Endothelial cell of umbilical vein (primary cell): Measurements from ENCODE around the gene HOXA9. TPM values are rescaled to one million over a fixed set of nuclear protein-coding genes. Genes with fewer than 3 reads are reported as not detected.

Experiments used
- BruUV-seq: library from RNA; stranded (reverse); fragments of 400-500 nt; replicated peaks from 2 replicates; lab custom pipeline; 2021; lab: Mats Ljungman, UMichigan
- CTCF ChIA-PET: fragments of 300-600, 350-600 bp; sonication (Branson Sonifier 250); formaldehyde crosslinking; loops from one replicate; lab custom pipeline; 2021; ENCODE audit warnings: antibody characterized with exemption, inconsistent platforms; lab: Charles Lee
- POLR2A ChIA-PET: fragments of 300-600, 350-600 bp; sonication (Branson Sonifier 250); formaldehyde crosslinking; loops from one replicate; lab custom pipeline; 2021; ENCODE audit warnings: antibody characterized with exemption, inconsistent platforms; lab: Charles Lee
- DNase-seq: peaks from one replicate; pipeline ENCODE4 v3.0.0-alpha.2; 2011; ENCODE audit warnings: low read depth, low spot score
- FAIRE-seq: peaks from 2 replicates; lab custom pipeline; 2011; peaks lifted over from hg19 to GRCh38; lab: Jason Lieb, UNC
- H2AFZ ChIP-seq: 2 replicates; pipeline ENCODE4 v1.6.0; 2012; ENCODE audit warnings: low read depth, low read length, control low read depth, inconsistent platforms
- H3K27ac ChIP-seq: 2 replicates; pipeline ENCODE4 v1.5.1; 2011; ENCODE audit warnings: low read depth, mild to moderate bottlenecking, control low read depth, low read length, moderate library complexity; ENCODE audit not compliant: insufficient read depth
- H3K27me3 ChIP-seq, 2 experiments: 2 replicates each; pipeline versions ENCODE4 v1.6.0 to v1.6.1; 2011; ENCODE audit warnings: low read length in 2 of 2, mixed read lengths in 1 of 2; ENCODE audit not compliant: control insufficient read depth in 2 of 2, insufficient read depth in 2 of 2
- H3K36me3 ChIP-seq, 2 experiments: 2 replicates in 1 of 2; 3 replicates in 1 of 2; pipeline ENCODE4 v1.5.1; 2011; ENCODE audit warnings: low read length in 2 of 2, mild to moderate bottlenecking in 1 of 2, moderate library complexity in 1 of 2; ENCODE audit not compliant: control insufficient read depth in 2 of 2, insufficient read depth in 2 of 2; ENCODE audit errors: extremely low read depth in 1 of 2
- H3K4me1 ChIP-seq: 3 replicates; pipeline ENCODE4 v1.5.1; 2011; ENCODE audit warnings: mild to moderate bottlenecking, low read length; ENCODE audit not compliant: control insufficient read depth, insufficient read depth; ENCODE audit errors: extremely low read depth
- H3K4me2 ChIP-seq: 2 replicates; pipeline ENCODE4 v1.6.1; 2011; ENCODE audit warnings: low read length, control low read depth, mixed read lengths; ENCODE audit not compliant: insufficient read depth
- H3K4me3 ChIP-seq, 3 experiments: fragments of 200-600 bp in 1 of 3; sonication (generic), shearing (Covaris generic) in 1 of 3; replicated peaks in 1 of 3; 2 replicates each; pipeline ENCODE4 v1.5.1; 2011 to 2016; ENCODE audit warnings: control low read depth in 3 of 3, low read length in 3 of 3, mild to moderate bottlenecking in 2 of 3, inconsistent platforms in 1 of 3, low read depth in 1 of 3, moderate library complexity in 1 of 3; ENCODE audit not compliant: insufficient read depth in 1 of 3
- H3K79me2 ChIP-seq: 2 replicates; pipeline ENCODE4 v1.6.0; 2012; ENCODE audit warnings: low read length, inconsistent platforms; ENCODE audit not compliant: control insufficient read depth, insufficient read depth
- H3K9ac ChIP-seq: replicated peaks from 2 replicates; pipeline ENCODE3; 2011; ENCODE audit warnings: low read length, control low read depth; ENCODE audit not compliant: insufficient read depth; ENCODE audit errors: extremely low read depth
- H3K9me1 ChIP-seq: replicated peaks from 3 replicates; pipeline ENCODE4 v1.6.0; 2011; ENCODE audit warnings: mild to moderate bottlenecking, low read length; ENCODE audit not compliant: control insufficient read depth, insufficient read depth; ENCODE audit errors: extremely low read depth
- H3K9me3 ChIP-seq: replicated peaks from 2 replicates; pipeline ENCODE4 v1.5.1; 2012; ENCODE audit warnings: low read length, inconsistent platforms; ENCODE audit not compliant: control insufficient read depth, insufficient read depth
- H4K20me1 ChIP-seq: replicated peaks from 2 replicates; pipeline ENCODE3; 2011; ENCODE audit warnings: mild to moderate bottlenecking, low read length; ENCODE audit not compliant: control insufficient read depth, insufficient read depth; ENCODE audit errors: extremely low read depth
- FOS ChIP-seq: IDR thresholded peaks from 2 replicates; pipeline ENCODE4 v1.6.1; 2011; ENCODE audit warnings: mild to moderate bottlenecking, low read length, moderate library complexity, borderline replicate concordance; ENCODE audit not compliant: insufficient read depth
- JUN ChIP-seq: IDR thresholded peaks from 2 replicates; pipeline ENCODE4 v1.6.1; 2011; ENCODE audit warnings: borderline replicate concordance, low read depth; ENCODE audit not compliant: insufficient read length, insufficient read depth
- MYC ChIP-seq: IDR thresholded peaks from one replicate; pipeline ENCODE4 v1.6.1; 2011; ENCODE audit warnings: mild to moderate bottlenecking, low read depth, low read length
- POLR2A ChIP-seq: IDR thresholded peaks from 2 replicates; pipeline ENCODE4 v1.6.1; 2012; ENCODE audit warnings: low read depth, mild to moderate bottlenecking, control low read depth, low read length
- dilution Hi-C: fragments of 300-500 bp; cut with MboI; formaldehyde crosslinking; loops from one replicate; pipeline ENCODE4 v1.15.0; 2019; ENCODE audit warnings: low sequenced_read_pairs; ENCODE audit not compliant: extremely low pct_ligation_motif_present
- intact Hi-C: fragments of 100-400 bp; cut with micrococcal nuclease; formaldehyde crosslinking; loops from one replicate; pipeline ENCODE4 v1.10.0; 2022
- polyA plus RNA-seq, 4 experiments: library from polyadenylated mRNA; depleted of rRNA in 3 of 4; stranded (reverse) in 3 of 4; unstranded in 1 of 4; fragments of >200 nt; gene quantifications; 2 replicates each; pipeline versions ENCODE4 v1.2.1 to v1.2.3, GENCODE V29; 2011 to 2012; ENCODE audit warnings: missing spikeins in 1 of 4
- total RNA-seq: library from RNA; stranded (reverse); gene quantifications from 2 replicates; pipeline ENCODE4 v1.2.3, GENCODE V29; 2021
- TF ChIP-seq, protein P1 (sequence below), 2 donors: IDR thresholded peaks; 1 replicate in 1 of 2; 2 replicates in 1 of 2; pipeline ENCODE4 v1.5.1; 2011; ENCODE audit warnings: low read length in 2 of 2, mild to moderate bottlenecking in 2 of 2, moderate library complexity in 2 of 2, control low read depth in 1 of 2, inconsistent platforms in 1 of 2, low read depth in 1 of 2; ENCODE audit not compliant: insufficient read depth in 1 of 2; ENCODE audit errors: extremely low read depth in 1 of 2

The HOXA9 gene
- total and polyA plus RNA-seq, 2 donors (not counting 3 experiments of a cell fraction or from before 2014, with no cell fraction given): 47.2 to 61.6 TPM

DNA sequence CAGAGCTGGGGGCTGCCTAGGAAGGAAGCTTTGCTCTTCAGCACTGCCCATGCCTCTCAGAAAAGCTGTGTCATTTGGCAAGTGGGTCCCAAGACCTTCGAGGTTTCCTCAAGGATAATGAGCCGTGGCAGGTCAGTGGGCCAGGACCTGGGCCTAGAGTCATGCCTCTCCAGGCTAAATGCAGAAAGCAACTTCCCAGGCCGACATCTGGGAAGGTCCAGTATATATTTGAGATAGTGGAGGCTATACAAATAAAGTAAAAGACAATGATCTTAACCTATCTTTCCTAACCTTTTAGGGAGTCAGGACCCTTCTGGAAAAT, 11.1 kb upstream of the HOXA9 start:
- intact Hi-C loops (no loop called here), dilution Hi-C loops (no loop called here)
- peak overlapping the region in 2 of 3 experiments; percentile 34 to 94 for H3K4me3 ChIP-seq
- BruUV-seq: no TSS peak
- peak overlapping the region; percentile 98 for H3K4me2 ChIP-seq
- no peaks in the 10 kb centered on the region for H4K20me1 ChIP-seq
- DNase-seq (no peak), FAIRE-seq (peak; percentile 31)
- no peaks in the 10 kb centered on the region for H3K9me1 ChIP-seq
- H3K9me3 ChIP-seq: no peaks in the 10 kb centered on the region
- peaks cover 95% of the 10 kb centered on the region for H3K79me2 ChIP-seq
- H3K4me1 ChIP-seq: peaks cover 61% of the 10 kb centered on the region
- H3K9ac ChIP-seq: peak overlapping the region; percentile 95
- CTCF ChIA-PET: interaction anchor here (1.0 to 8.0 kb wide), 13 partner anchors 7 to 807 kb away, joined by 3 to 86 read pairs (median 6); partner anchors contain the start of genes HOXA11, HOXA3 and HOXA5
- POLR2A ChIA-PET: interaction anchor here (1.0 to 2.5 kb wide), 5 partner anchors 8 to 976 kb away, joined by 3 to 8 read pairs (median 7); partner anchors contain the start of genes HNRNPA2B1, HOXA11, HOXA3 and HOXA9
- TF ChIP-seq, protein P1, sequence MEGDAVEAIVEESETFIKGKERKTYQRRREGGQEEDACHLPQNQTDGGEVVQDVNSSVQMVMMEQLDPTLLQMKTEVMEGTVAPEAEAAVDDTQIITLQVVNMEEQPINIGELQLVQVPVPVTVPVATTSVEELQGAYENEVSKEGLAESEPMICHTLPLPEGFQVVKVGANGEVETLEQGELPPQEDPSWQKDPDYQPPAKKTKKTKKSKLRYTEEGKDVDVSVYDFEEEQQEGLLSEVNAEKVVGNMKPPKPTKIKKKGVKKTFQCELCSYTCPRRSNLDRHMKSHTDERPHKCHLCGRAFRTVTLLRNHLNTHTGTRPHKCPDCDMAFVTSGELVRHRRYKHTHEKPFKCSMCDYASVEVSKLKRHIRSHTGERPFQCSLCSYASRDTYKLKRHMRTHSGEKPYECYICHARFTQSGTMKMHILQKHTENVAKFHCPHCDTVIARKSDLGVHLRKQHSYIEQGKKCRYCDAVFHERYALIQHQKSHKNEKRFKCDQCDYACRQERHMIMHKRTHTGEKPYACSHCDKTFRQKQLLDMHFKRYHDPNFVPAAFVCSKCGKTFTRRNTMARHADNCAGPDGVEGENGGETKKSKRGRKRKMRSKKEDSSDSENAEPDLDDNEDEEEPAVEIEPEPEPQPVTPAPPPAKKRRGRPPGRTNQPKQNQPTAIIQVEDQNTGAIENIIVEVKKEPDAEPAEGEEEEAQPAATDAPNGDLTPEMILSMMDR (IDR thresholded peaks at IDR 0.05; ENCODE audit: extremely low read depth in 1 of 2, insufficient read depth in 1 of 2, low read depth in 1 of 2, low read length in 2 of 2): no peak
- no peak for TF ChIP-seq JUN
- TF ChIP-seq POLR2A: no peak
- TF ChIP-seq FOS: no peak
- TF ChIP-seq MYC: no peak
- H2AFZ ChIP-seq: no peak overlapping the region
- H3K27me3 ChIP-seq: no peaks in the 10 kb centered on the region
- no peaks in the 10 kb centered on the region for H3K36me3 ChIP-seq
- peak overlapping the region; percentile 96 for H3K27ac ChIP-seq
